DMS114 treated with DMSO at 0.1 percent for 48 hours (cell line): ENCODE data around the gene MSH5.
A peak's percentile ranks its signal among the peaks of the same experiment; 100 is the strongest.

Source experiments
- DNase-seq: peaks from one replicate; lab custom pipeline; 2025; ENCODE audit not compliant: unreplicated experiment; lab: John Stamatoyannopoulos, UW

Gene MSH5

DNA sequence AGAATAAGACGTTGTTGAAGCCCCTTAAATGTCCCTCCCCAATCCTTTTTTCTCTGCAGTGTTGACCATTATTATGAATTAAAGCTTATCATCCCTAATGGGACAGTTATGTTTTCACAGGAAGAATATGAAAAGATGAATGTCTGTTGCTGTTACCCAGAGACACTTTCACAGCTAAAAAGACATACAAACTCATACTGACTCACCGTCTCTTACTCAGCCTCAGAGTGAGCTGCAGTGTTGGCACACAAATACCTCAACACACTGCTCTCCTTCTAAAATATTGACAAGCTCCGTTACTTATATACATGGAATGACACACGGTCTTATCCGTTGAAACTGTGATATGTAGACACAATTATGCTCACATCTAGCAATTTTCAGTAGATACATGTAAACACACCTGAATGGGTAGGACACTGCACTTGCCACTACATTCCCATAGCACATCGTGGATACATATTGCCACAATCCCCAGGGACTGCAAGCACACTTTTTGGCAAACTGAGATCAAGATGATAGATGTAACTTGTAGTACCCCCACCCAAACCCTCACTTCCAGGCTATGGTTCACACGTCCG is 13.0 kb downstream of the MSH5 start:
- DNase-seq: no peak

DNA sequence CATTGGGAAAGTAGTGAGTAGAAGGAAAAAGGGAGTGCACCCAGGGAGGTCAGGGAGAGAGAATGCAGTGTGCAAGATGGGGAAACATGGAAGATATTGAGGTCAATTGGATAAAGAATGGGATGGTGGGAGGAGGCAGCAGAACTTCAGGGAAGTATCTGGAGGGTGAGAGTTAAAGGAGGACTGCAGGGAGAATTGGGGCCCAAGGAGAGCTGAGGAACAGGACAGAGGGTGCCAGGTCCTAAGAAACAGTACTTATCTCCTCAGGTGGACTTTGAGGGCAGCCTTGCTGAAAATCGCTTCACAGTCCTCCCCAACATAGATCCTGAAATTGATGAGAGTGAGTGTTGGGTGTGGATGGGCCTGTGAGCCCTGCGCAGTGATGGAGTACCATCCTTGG is 18.5 kb downstream of the MSH5 start:
- no peak for DNase-seq

DNA sequence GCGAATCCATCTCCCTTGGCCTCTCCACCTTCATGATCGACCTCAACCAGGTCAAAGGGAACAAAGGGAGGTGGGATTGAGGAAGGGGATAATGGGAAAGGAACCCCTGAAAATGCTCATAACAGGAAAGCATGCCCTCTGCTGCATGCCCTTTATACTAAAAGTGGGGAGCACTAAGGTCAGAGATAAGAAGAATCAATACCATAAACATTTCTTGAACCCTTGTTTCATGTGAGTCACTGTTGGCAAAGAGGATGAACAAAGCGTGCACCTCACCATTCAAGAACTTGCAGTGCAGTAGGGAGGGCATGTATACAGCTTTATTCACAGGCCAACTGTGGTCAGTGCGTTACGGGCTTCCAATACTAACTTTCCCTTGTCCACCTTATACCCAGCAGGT is 21.0 kb downstream of the MSH5 start:
- no peak for DNase-seq

DNA sequence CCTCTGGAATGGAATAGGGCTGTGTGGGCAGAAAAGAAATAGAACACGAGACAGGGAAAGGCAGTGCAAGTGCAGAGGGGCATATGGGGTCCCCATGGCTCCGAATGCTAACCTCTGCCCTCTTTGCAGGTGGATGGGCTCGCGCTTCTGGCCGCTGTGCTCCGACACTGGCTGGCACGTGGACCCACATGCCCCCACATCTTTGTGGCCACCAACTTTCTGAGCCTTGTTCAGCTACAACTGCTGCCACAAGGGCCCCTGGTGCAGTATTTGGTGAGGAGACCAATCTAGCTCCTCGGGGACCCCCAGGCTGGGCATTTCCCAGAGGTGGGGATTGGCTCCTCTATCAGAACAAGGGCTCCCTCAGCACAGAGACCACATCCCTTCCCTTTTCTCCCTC is 21.5 kb downstream of the MSH5 start:
- no peak for DNase-seq

DNA sequence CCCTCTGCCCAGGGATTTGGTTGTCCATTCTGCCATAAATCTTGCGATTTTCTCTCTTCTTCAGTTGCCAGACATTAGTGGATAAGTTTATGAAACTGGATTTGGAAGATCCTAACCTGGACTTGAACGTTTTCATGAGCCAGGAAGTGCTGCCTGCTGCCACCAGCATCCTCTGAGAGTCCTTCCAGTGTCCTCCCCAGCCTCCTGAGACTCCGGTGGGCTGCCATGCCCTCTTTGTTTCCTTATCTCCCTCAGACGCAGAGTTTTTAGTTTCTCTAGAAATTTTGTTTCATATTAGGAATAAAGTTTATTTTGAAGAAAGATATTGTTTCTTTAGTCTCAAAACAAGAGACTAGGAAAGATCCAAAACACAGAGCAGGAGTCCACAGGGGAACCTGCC is 22.6 kb downstream of the MSH5 start, which contains the start of gene SAPCD1:
Gene SAPCD1 (plus strand): TSS at position 301 of the 400 bp plus-strand sequence. CDS start 399 bp downstream, outside the sequence.
- DNase-seq: no peak

DNA sequence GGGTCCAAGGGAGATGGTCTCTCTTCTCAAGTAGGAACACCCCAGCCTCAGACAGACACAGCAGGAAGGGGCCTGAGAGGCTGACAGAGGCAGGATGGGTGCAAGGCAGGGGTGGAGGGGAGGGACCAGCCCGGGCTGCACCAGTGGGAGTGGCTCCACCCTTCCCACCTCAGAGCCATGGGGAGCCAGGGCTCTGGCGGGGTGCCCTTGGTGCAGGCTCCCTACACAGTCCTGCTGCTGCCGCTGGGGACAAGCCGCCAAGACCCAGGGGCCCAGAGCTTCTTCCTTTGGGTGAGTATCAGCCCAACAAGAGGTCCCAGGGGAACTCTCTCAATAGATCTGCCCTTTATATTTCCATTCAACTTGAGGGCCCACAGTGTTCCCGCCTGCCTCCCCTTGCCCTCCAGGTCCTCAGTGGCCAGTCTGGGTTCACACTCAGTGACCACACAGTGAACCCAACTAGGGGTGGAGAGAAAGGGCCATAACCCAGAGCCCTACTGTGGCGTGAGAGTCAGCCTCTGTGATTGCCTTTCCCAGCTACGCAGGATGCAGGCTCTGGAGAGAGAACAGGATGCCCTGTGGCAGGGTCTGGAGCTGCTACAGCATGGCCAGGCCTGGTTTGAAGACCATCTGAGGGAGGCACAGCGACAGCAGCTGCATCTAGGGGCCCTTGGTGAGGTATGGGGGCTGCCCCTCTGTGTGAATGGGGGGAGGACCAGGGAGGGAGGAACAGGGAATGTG is 23.2 kb downstream of the MSH5 start:
- no peak for DNase-seq

DNA sequence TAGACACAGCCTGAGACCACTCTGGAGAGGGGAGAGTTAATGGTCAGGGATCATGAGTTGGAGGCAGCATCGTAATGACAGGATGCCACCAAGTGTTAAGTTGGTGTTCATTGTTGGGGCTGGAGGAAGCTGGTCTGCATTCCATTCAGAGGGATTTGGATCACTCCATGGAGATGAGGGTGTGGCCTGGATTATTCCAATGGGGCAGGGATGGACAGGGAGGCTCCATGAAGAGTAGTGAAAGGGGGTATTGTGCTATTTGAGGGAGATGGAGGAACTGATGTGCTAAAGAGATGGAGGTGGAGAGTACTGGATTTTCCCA is 23.8 kb downstream of the MSH5 start:
- DNase-seq: no peak

DNA sequence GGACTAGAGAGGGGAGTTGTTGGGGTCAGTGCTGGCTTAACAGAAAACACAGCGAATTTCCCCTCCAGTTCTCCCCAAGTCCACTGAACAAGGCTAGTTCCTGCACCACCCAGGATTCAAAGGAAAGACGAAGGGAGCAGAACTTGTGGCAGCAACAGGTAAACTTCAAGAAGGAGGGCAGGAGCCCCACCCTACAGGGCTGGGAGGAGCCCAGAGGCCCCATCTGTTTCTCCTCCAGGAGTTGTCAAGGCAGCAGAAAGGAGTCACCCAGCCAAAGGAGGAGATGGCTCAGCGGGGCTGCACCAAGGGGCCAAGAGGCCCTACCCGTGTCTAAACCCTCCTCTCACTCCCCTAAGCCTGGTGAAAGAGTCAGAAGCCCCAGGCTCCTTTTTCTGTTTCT is 24.4 kb downstream of the MSH5 start:
- DNase-seq: no peak

DNA sequence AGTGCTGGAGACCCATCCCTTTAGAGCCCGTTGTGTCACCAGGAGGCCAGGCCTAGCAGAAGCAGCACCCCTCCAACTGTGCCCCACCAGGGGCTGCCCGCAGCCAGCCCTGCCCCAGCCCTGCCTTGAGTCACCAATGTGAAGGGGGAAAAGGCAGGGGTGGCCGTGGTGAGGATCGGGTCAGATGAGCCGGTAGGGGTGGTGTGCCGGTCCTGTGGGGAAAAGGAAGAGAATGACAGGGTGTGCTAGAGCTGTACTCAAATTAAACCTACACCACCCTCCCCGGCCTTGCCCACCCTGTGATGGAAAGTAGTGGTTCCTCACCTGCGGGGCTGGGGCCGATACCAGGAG is 25.7 kb downstream of the MSH5 start:
- no peak for DNase-seq

DNA sequence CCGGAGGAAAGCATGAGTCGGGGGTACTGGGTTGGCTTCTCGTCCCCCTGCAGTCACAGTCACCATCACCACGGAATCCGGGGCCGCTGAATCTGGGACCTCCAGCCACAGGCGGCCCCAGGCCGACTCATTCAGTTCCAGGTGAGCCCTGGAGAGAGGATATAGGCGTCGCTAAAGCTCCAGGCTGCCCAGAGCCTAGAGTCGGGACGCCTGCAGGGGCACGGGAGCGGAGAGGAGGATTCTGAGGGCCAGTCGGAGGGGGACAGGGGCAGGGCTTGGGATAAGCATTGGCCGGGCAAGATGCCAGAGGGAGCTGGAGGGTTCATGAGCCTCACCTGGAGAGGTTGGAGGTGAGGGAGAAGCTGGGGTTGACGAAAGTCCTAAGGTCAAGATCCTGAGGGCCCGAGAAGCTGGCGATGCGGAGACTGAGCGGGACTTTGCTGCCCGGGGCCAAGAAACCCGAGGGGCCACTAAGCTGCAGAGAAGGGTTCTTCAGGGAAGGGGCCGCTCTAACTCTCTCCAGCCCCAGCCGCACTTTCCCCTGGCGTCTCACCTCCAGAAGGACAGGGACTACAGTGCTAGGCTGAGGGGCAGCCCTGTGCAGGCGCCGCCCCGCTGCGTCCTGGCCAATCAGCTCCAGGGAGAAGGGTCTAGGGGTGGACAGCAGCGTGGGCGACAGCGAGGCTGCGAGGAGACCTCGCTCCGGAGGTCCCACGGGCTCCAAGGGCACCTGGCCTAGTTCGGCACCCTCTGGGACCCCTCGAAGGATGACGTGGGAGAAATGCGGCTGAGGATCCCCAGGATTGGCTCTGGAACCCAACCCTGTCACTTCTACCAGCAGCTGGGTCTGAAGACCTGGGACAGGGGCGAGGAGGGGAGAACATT is 26.3 kb downstream of the MSH5 start:
- no peak for DNase-seq

DNA sequence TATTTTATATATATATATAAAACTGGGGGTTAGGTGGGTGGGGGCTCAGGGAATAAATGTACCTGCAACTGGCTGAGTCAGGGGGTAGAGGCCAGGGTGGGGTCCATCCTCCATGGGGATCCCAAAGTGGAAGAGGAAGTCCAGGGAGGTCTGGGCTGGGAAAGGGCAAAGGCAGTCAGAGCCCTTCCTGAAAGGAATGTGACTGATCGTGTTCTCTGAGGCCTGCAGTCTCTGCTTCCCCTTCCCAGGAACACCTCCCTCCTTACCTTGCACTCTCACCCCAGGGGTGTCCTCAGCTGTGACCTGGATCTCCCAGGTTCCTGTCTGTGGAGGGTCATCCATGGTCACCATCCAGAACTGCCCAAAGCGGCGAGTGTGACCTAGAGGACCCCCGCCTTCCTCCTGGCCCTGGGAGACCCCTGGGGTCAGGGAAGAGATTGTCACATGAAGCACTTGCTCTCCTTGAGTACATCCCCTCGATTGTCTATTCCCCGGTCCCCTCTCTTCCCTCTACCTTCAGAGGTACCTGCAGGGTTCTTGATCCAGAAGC is 27.4 kb downstream of the MSH5 start:
- DNase-seq: no peak

DNA sequence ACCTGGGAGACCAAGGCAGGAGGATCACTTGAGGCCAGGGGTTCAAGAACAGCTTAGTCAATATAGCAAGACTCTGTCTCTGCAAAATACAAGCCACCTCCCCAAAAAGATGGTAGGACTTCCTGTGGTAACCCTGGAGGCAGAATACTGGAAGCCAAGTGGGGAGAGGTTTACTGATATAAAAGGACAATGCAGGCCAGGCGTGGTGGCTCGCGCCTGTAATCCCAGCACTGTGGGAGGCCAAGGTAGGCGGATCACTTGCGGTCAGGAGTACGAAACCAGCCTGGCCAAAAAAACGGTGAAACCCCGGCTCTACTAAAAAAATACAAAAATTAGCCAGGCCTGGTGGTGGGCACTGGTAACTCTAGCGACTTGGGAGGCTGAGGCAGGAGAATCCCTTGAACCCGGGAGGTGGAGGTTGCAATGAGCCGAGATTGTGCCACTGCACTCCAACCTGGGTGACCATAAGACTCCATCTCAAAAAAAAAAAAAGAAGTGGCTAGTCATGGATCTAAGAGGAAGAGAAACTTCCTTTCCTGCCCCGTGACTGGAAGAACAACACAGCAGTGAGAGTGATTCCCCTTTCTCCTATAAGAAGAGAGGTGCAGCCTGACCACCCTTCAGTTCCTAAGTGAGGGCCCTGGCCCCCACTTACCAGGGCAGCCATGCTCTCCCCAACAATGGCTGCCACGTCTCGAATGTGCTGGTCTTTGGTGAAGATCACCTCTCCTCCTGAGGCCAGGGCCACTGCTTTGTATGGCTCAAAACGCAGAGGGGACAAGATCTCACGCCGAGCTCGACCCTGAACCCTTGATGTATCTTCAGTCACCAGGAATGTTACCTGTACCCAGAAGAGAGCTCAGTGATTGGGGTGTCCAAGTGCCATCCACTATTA is 28.8 kb downstream of the MSH5 start:
- no peak for DNase-seq

DNA sequence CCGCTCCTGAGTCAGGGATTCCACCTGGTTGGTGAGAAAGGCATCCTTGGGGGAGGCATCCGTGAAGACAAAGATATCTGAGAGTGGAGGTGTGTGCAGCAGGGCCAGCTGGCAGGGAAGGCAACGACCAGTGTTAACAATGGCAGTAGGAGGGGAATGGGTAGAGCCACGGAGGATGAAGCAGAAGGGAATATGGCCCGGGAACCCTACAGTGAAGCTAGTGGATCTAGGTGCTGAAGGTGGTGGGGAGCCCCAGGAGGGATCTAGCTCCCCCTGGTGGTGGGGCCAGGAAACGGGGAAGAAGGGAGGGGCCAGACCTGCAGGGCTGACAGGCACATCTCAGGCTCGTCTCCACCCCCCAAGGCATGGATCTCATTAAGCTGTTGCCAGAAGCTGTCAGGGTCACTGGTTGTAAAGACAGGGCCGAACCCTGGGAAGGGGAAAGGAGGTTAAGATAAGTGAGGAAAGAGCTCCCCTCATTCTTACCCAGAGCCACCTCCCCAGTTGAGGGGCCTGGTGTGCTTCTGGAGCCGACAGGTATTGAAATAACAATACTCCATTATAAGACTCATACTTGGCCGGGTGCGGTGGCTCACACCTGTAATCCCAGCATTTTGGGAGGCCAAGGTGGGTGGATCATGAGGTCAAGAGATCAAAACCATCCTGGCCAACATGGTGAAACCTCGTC is 30.0 kb downstream of the MSH5 start:
- DNase-seq: peak; percentile 56

DNA sequence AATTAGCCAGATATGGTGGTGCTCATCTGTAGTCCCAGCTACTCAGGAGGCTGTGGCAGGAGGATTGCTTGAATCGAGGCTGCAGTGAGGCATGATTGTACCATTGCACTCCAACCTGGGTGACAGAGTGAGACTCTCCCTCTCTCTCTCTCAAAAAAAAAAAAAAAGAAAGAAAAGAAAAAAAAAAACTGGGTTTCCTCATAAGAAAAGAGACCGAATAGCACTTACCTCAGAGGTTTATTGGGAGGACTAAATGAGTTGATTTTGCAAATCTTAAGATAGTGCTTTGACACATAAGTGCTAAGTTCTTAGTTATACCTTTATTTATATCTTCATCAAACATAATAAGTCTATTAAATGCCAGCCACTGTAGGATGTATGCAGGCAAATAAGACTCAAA is 31.1 kb downstream of the MSH5 start:
- DNase-seq: no peak

DNA sequence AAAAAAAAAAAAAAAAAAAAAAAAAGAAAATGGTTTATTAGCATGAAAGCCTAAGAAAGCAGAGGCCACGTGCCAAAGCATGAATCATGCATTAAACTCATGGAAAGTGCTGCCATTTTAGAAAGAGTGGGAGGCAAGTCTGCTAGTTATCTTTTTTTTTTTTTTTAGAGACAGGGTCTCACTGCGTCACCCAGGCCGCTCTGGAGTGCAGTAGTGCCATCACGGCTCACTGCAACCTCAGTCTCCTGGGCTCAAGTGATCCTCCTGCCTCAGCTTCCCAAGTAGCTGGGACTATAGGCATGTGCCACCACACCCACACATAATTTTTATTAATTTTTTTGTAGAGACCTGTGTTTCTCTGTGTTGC is 32.2 kb downstream of the MSH5 start:
- DNase-seq: no peak

DNA sequence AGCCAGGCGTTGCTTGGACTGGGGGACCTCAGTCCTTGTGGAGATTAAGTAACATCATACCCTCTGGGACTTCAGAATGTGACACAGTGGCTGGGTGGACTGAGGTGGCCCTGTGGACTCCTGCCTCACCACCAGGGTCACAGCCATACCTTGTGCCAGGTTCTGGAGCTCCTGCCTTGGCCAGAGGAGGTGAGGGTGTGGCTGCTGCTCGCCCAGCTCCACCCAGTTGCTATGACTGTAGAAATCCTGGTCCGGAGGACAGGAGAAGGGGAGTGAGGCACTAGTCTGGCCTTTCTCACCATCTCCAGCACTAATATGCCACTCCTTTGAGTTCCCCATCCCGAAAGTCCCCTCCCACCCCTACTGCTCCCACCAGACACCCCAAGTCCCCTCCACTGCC is 35.4 kb downstream of the MSH5 start:
- no peak for DNase-seq

DNA sequence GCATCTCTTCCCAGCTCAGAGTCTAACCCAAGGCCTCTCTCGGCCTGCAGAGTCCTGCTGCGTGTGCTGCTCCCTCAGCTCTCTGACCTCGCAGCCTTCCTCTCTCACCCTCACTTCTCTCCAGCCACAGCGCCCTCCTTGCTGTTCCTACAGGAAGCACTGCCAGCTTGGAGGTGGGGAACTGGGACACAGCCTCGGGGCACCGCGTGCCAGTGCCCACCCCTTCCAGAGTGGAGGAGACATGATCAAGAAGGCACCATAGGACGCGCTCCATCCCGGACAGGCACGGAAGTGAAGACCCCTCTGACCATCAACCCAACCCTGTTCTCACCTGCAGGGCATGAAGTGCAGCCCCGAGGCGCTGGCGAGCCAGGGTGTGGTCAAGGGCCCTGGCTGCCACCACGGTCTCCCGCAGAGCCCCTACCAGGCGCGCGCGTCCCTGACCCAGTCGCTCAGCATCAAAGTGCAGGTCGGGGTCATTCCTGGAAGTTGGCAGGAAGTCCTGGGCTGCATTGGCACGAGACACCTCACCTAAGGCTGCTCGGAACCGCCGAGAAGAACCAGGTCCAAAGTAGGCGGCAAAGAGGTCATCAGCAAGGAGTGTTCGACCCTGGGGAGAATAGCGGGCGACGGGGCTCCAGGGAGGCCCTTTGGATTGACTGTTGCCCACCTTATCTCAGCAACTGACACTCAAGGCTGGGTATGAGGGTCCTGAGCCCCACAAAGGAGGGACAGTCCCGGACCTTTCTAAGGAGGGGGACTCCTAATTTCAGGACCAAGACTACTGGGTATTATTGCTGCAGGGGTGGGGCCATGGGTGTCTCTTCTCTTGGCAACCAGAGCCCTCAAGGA is 36.1 kb downstream of the MSH5 start:
- no peak for DNase-seq

DNA sequence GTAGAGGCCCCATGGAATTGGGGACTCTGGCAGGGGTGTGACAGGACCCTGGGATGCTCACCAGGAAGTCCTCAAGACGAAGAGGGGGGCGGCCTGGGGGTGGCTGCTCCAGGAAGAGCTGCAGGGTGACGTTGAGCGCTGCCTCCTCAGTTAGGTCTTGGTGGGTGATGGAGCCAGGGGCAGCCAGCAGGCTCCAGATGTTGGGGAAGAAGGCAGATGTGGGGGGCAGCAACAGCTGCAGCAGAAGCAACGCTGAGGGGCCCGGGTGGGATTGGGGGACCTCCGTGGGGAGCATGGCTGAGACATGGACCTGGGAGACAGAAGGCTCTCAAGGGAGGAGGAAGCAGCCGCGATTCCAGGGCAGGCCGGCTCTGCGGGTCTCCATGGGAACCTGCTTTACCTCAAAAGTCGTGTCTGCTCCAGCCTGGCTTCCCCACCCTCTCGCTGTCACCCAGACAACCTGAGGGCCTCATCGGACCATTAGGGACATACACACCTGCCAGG is 36.7 kb downstream of the MSH5 start:
- no peak for DNase-seq

DNA sequence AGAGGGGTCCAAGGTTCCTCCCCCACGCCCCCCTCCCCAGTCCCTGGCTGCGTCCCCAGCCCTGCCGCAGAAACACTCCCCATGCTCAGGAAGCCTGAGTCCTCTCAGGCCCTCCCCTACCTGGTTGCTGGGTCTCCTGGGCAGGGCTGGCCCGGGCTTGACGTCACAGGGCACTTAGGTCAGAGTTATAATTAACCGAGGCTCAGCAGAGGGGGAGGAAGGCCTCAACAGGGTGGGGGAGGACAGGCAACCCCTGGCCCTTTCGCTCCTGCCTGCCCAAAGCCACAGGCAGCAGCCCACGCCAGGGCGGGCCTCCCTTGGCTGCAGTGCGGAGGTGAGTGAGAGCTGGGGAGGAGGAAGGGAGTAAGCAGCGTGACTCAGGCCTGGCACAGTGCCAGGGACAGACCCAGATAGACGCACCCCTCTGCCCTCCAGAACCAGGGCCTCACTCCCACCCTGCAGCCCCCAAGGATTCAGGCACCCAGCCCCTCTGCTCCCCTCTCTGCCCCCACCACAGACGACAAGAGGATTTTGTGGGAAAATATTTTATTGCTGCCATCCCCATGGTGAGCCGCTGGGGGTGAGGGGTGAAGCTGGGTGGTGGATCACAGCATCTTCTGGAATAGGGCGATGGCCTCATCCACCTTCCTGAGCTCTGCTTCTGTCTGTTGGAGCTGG is 37.3 kb downstream of the MSH5 start, which contains the start of gene VWA7:
Gene VWA7 (minus strand): TSS at position 340 of the 678 bp plus-strand sequence. CDS start 549 bp downstream, outside the sequence.
- no peak for DNase-seq
